ENCODE data around the gene ZKSCAN8.

DNA sequence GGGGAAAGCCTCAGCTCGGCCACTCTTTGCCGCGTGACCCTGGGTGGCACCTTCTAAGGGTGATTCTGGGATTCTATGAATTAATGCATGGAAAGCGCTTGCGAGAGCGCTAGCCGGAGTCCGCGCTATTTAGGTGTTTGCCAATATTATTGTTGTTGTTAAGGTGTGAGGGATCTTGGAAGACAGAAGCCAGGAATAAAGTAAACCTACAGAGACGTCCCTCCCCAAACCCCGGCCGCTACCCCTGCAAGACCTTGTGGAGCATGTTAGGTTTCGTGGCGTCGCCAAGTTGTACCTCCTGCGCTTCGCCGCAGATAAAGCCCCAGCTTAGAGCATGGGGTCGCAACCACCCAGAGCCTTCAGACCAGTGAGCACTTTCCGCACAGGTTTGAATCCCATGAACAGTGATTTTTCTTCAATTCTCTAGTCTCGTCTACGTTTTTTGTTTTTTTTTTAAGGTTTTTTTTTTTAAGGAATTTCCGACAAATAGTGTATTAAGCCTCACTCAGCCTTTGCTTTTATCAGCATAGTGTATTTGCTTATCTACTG is 66.5 kb downstream of the ZKSCAN8 start:
- TF ChIP-seq EZH2phosphoT487 (IDR thresholded peaks at IDR 0.05; ENCODE audit: borderline replicate concordance, low read length), result no peak
- TF ChIP-seq, protein P1, sequence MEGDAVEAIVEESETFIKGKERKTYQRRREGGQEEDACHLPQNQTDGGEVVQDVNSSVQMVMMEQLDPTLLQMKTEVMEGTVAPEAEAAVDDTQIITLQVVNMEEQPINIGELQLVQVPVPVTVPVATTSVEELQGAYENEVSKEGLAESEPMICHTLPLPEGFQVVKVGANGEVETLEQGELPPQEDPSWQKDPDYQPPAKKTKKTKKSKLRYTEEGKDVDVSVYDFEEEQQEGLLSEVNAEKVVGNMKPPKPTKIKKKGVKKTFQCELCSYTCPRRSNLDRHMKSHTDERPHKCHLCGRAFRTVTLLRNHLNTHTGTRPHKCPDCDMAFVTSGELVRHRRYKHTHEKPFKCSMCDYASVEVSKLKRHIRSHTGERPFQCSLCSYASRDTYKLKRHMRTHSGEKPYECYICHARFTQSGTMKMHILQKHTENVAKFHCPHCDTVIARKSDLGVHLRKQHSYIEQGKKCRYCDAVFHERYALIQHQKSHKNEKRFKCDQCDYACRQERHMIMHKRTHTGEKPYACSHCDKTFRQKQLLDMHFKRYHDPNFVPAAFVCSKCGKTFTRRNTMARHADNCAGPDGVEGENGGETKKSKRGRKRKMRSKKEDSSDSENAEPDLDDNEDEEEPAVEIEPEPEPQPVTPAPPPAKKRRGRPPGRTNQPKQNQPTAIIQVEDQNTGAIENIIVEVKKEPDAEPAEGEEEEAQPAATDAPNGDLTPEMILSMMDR (conservative IDR thresholded peaks at IDR 0.05; ENCODE audit: low read depth, low read length), result no peak
- TF ChIP-seq EZH2 (IDR thresholded peaks at IDR 0.05; ENCODE audit: low read length, unreplicated experiment), result no peak

Data from PC-3 (cell line).